GM19372 (cell line): ENCODE results near the gene DSCAML1.
"Not testable (repeated sequence)": the region's sequence is repeated elsewhere in the genome, so short reads cannot be mapped to it uniquely, and the experiment has no call there.

Experiments used
- ATAC-seq: cut with Tn5 transposase; IDR thresholded peaks from one replicate; pipeline ENCODE4 v1.9.1; 2021; ENCODE audit warnings: mild to moderate bottlenecking, low read depth, moderate library complexity; ENCODE audit not compliant: unreplicated experiment

The DSCAML1 gene

DNA sequence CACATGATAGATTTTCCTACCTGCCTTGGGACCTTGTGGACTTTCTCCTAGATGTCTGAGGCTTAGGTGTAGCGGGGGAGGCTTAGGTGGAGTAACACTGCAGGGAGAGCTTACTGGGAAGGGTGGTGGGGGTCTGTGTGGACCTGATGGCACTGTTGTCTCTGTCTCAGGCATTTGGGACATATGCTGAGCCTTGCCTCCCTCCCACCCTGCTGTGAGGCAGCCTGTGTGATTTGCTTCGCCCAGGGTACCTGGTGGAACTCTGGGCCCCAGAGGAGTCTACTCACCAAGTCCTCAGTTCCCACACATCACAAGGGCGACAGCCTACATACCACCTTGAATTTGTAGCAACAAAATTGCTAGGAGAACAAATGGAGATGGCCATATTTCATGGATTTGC lies 388.7 kb downstream of the DSCAML1 start:
- no peak for ATAC-seq

DNA sequence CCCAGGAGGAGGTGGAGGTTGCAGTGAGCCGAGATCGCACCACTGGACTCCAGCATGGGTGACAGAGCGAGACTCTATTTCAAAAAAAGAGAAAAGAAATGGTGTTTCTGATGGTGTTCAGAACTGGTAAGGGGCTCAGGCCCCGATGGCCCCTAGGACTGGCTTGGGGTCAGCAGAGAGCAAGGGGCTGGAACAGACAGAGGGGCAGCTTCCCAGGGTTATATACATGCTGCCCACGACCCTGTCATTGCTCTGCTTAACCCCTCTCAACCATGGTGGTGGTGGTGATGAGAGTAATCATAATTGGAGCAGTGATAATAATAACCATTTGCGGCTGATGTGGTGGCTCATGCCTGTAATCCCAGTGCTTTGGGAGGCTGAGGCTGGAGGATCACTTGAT lies 390.0 kb downstream of the DSCAML1 start:
- no peak for ATAC-seq

DNA sequence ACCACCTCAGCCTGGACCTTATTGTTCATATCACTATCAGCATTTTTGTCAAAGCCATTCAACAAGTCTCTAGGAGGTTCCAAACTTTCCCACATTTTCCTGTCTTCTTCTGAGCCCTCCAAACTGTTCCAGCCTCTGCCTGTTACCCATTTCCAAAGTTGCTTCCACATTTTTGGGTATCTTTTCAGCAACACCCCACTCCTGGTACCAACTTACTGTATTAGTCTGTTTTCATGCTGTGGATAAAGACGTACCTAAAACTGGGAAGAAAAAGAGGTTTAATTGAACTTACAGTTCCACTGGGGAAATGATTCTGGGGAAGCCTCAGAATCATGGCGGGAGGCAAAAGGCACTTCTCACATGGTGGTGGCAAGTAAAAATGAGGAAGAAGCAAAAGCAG lies 391.1 kb downstream of the DSCAML1 start:
- not testable (repeated sequence) for ATAC-seq

DNA sequence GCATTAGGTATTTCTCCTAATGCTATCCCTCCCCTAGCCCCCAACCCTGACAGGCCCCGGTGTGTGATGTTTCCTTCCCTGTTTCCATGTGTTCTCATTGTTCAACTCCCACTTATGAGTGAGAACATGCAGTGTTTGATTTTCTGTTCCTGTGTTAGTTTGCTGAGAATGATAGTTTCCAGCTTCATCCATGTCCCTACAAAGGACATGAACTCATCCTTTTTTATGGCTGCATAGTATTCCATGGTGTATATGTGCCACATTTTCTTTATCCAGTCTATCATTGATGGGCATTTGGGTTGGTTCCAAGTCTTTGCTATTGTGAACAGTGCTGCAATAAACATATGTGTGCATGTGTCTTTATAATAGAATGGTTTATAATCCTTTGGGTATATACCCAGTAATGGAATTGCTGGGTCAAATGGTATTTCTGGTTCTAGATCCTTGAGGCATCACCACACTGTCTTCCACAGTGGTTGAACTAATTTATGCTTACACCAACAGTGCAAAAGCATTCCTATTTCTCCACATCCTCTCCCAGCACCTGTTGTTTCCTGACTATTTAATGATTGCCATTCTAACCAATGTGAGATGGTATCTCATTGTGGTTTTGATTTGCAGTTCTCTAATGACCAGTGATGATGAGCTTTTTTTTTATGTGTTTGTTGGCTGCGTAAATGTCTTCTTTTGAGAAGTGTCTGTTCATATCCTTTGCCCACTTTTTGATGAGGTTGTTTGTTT lies 397.7 kb downstream of the DSCAML1 start:
- ATAC-seq, result not testable (repeated sequence)

DNA sequence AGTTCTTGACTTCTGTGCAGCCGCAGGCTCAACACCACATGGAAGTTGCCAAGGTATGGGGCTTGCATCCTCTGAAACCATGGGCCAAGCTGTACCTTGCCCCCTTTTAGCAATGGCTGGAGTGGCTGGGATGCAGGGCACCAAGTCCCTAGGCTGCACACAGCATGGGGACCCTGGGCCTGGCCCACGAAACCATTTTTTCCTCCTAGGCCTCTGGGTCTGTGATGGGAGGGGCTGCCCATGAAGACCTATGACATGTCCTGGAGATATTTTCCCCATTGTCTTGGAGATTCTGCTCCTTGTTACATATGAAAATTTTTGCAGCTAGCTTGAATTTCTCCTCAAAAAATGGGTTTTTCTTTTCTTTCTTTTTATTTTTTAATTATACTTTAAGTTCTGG lies 398.4 kb downstream of the DSCAML1 start:
- ATAC-seq, result not testable (repeated sequence)

DNA sequence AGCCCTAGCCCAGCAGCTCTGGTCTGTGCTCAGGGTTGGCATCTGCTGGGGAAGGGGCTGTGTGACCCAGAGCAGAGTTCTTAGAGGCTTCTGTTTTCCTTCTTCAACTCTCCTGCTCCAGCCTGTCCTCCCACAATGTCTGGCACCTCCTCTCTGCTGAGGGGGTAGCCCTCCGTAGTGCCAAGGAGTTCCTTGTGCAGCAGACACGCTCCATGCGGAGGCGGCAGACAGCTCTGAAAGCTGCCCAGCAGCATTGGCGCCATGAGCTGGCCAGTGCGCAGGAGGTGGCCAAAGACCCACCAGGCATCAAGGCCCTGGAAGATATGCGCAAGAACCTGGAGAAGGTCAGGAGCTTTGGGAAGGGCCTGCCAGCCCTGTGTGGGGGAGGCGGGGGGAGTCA lies 400.0 kb downstream of the DSCAML1 start:
- ATAC-seq, result no peak

DNA sequence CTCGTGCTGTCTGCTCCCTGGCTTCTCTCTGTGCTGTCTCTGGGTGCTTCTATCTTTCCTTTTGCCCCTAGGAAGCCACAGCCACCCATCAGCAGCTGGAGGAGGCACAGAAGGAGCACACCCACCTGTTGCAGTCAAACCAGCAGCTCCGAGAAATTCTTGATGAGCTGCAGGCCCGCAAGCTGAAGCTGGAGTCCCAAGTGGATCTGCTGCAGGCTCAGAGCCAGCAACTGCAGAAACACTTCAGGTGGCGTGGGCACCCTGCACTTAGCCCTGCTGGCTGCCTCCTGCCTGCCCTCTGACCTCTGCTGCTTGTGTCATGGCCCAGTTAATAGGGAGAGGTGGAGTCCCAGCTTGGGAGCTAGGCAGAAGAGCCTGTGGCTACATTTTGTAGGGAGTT lies 401.5 kb downstream of the DSCAML1 start:
- no peak for ATAC-seq

DNA sequence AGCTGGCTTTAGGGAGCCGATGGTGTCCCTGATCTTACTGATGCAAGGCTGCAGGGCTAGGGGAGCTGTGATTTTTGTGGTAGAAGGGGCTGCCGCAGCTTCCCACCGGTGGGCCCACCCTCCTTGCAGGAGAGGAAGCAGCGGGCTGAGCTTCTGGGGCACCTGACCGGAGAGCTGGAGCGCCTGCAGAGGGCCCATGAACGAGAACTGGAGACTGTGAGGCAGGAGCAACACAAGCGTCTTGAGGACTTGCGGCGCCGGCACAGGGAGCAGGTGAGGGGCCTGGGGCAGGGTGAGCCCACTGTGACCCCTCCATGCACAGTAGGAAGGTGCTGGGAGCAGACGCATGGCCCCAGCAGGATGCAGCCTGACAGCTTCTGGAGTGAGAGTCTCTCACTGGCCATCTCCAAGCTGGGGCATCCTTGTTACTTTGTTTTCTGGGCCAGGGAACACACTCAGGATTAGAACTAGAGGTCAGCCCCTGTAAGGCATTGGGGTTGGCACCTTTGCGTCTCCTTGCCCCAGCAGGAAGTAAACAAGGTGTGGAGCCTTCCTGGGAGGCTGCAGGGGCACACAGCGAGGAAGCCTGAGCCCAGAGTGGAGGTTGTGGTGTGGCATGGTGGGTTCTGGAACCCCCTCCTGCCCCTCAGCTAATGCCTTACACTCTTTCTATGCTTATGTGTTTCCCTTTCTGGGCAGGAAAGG lies 402.6 kb downstream of the DSCAML1 start:
- no peak for ATAC-seq

DNA sequence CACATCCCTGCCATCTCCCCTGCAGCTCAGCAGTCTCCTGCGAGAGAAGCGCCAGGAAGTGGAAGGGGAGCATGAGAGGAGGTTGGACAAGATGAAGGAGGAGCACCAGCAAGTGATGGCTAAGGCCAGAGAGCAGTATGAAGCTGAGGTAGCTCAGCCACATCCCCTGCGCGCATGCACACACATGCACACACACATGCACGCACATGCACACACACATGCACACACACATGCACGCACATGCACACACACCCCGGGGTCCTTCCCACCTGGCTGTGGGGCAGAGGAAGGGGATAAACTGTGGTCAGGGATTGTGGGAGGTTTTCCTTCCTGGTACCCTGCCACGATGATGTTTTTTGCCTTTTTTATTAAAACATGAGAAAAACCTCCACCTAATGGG lies 404.0 kb downstream of the DSCAML1 start:
- ATAC-seq, result no peak

DNA sequence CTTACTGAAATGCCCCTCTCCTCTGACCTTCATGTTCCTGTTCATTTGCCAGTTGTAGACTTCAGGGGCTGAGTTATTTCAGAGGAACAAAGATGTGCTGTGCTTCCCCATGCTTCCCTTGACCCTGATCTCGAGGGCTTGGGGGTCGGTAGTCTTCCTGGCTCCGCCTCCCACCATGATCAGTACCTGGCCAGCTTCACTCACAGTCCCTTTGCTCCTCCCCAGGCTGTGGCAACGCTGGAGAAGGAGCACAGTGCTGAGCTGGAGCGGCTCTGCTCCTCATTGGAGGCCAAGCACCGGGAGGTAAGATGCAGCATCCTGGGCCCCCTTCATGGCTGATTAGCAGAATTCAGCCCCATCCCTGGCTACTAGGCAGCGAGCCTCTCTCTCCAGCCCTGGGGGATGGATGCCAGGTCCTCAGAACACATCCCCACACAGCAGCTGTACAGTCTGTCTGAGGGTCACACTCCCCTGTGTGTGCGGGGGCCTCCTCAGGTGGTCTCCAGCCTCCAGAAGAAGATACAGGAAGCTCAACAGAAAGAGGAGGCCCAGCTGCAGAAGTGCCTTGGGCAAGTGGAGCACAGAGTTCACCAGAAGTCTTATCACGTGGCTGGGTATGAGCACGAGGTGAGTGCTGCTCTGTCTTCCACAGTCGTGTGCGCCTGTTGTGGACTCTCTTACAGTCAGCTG lies 404.9 kb downstream of the DSCAML1 start:
- no peak for ATAC-seq

DNA sequence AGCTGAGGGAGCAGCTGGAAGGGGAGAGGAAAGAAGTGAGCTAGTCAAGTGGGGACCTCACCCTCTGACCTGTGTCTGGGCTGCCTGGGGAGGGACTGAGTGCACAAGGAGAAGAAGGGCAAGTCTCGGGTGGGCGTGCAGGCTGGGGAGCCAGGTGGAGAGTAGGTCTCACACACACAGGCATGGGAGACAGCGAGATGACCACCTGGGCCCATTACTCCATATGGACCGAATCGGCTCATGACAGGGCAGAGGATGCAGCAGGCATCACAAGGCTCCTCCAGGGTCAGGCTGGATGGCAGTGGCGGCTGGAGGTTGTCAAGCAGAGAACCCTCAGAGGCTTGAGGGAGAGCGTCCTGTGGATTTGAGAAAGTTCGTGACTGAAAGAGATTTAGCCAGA lies 405.8 kb downstream of the DSCAML1 start:
- ATAC-seq, result no peak

DNA sequence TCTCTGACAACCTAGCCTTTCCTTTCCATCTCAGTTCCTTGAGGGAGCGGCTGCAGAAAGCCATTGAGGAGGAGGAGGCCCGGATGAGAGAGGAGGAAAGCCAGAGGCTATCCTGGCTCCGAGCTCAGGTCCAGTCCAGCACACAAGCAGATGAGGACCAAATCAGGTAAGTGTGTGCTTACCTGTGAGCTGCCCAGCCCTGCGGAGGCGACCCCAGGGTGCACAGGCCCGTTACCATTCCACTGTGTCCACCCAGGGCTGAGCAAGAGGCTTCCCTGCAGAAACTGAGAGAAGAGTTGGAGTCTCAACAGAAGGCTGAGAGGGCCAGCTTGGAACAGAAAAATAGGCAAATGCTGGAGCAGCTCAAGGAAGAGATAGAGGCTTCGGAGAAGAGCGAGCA lies 406.3 kb downstream of the DSCAML1 start:
- no peak for ATAC-seq

DNA sequence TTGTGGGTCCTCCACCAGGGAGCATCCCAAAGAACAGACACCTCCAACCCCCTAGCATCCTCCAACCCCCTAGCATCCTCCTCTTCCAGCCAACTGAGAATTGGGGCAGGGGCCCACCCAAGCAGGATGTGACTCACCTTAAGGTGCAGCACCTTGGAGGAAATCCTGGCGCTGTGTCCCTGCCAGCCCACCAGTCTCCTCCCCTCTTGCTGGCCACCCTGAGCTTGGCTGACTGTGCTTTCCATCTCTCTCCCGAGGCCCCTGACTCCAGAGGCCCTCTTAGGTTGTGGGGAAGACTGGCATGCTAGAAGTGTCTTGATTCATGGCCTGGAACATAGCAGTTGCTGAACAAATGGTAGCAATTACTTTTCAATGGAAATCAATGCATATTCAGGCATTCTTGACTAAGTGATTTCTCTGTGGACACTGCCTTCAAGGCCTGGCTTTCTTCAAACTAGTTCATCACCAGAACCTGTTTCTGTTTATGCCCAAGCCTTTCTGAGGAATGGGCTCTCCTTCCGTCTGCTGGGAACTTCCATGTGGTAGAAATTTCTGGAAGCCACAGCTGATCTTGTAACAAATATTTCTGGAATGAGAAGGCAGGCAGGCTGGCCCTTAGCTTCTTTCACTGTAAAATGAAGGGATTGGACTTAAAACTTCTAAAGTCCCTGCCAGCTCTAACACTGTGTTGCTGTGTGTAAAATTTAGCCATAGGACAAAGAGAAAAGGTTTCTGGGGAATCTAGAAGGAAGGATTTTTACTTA lies 408.8 kb downstream of the DSCAML1 start:
- no peak for ATAC-seq

DNA sequence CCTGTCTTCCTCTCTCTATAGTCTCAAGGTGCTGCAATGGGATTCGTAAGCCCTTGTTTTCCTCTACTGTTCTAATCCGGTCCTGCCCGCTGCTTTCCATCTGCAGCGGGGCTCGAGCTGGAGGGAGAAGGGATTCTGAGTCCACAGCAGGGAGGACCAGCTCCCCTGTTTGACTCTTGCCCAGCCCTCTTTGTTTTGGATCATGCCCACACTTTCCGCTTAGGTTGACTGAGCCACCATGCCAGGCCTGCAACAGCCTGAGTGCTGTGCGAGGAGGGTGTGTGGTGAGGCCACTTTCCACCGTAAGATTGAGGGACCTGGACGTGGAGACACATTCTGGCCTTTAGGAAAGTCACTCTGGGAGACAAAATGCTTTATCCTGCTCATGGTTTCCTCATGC lies 411.1 kb downstream of the DSCAML1 start:
- ATAC-seq, result no peak

DNA sequence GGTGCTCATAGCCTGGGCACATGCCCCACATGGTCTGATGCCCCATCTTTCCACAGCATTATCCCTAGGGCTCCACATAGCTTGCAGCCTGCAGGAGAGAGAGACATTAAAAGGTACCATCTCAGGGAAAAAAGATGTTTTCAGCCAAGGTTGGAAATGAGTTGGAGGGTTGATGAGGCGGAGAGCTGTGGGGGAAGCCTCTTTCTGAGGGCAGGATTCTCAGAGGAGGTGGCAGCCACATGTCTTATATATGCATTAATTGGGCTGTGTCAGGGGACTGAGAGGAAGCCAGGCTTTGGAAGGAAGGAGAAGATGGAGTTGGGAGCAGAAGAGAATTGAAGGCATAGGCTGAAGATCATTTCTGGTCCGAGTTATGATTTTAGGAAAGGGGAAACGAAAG lies 411.5 kb downstream of the DSCAML1 start:
- ATAC-seq, result no peak

DNA sequence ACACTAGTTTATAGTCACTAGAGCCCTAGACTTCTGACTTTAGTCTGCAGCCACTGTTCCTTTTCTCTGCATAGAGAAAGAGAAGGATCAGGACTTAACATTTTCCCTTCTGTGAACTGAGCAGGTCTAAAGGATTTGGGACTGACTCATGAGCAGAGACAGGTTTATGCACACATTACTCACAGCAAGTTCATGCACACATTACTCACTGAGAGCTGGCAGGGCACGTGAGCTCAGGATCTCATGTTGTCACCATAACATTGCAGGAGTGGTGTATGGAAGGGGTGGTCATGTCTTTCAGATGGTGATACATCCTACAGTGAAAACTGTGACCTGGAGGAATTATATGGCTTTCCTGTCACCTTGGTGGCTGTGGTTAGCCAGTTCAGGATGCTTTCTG lies 413.0 kb downstream of the DSCAML1 start:
- ATAC-seq, result no peak

DNA sequence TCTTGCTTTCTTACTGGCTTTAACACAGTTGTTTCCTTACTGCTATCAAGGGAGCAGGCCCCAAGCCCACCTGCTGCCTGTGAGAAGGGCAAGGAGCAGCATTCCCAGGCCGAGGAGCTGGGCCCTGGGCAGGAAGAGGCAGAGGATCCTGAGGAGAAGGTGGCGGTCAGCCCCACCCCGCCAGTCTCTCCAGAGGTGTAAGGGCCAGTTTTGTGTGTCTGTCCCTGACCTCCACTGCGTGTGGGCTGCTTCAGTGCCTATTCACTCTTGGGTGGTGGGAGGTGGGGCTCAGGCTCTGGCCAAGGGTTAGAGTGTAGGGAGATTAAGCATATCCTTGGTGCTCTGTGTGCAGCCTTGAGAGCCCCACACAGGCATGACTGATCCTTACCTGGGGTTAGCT lies 414.3 kb downstream of the DSCAML1 start:
- ATAC-seq, result no peak

DNA sequence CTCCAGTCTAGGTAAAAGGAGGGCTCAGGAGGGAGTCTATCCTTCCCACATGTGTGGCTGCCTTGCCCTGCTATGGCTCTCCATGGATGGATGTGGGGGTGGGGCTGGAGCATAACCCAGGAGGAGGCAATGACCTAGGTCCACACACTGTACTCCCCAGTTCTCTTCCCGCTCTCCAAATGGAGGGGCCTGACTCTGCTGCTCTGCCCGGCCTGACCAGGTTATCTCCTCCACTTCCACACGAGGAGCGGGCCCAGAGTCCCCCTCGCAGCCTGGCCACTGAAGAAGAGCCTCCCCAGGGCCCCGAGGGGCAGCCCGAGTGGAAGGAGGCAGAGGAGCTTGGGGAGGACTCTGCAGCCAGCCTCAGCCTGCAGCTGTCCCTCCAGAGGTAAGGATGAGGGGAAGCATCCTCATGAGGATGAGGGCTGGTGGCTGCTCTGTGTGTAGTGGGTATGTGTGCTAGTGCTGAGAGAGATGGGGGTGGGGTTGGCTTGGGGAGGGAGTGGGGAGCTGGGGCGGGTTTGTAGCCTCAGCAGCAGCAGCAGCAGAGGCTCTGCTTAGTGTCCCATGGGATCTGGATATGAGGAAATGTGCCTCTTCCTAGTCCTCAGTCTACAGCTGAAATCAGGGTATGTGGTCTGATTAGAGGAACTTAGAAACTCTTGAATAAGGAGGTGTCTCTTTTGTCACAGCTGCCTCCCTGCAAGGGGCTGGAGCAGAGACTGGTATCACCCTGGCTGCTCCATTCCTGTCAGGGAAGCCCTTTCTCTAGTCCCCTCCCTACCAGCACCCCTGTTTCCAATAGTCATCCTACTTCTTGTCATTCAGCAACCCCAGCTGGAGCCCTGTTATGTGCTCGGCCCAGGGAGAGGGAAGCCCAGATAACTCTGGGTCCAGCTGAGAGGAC lies 415.3 kb downstream of the DSCAML1 start:
- no peak for ATAC-seq

DNA sequence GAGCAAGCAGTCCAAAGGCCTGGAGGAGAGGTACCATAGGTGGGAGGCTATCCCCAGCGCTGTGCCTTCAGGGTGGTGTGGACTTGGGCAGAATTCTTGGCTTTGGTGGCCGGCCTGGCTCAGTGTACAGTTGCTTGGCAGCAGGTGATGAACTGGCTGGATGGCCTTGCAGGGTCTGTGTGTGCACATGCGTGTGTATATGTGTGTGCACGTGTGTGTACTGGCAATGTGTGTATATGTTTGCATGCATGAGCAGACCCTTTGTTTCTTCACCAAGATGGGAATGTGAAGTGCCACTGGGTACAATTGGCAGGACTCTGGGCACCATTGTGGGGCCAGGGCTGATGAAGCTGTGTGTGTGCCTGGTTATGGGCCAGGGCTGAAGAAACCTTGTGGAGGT lies 416.3 kb downstream of the DSCAML1 start:
- ATAC-seq, result no peak
